T-helper 17 cell (primary cell): ENCODE results near the gene AIG1. TPM values are rescaled to one million over a fixed set of nuclear protein-coding genes. Genes with fewer than 3 reads are reported as not detected.

ENCODE experiments used
- ATAC-seq: fragments of 150-1000 bp; cut with Tn5 transposase; 2 replicates; pipeline ENCODE4 v1.10.0; 2021; ENCODE audit warnings: mild to moderate bottlenecking, moderate library complexity
- DNase-seq, 3 donors: peaks; one replicate each; pipeline versions ENCODE4 v3.0.0 to v3.0.0-alpha.2; 2020 to 2021
- H3K9me3 ChIP-seq: one replicate; pipeline ENCODE4 v1.7.0; 2013; ENCODE audit warnings: low read length, mild to moderate bottlenecking; ENCODE audit not compliant: control insufficient read depth, poor library complexity, severe bottlenecking
- H3K27ac Mint-ChIP-seq: one replicate; pipeline ENCODE4 v1.8.0; 2022; ENCODE audit warnings: mild to moderate bottlenecking, moderate library complexity, mixed read lengths
- H3K27me3 Mint-ChIP-seq: one replicate; pipeline ENCODE4 v1.8.0; 2022; ENCODE audit warnings: mixed read lengths
- H3K36me3 Mint-ChIP-seq: one replicate; pipeline ENCODE4 v1.8.0; 2022; ENCODE audit warnings: low read depth, mixed read lengths
- H3K4me1 Mint-ChIP-seq: one replicate; pipeline ENCODE4 v1.8.0; 2022; ENCODE audit warnings: mild to moderate bottlenecking, mixed read lengths
- H3K4me3 Mint-ChIP-seq: one replicate; pipeline ENCODE4 v1.8.0; 2022; ENCODE audit warnings: mild to moderate bottlenecking, moderate library complexity, mixed read lengths
- total RNA-seq, 4 donors: library from RNA in 2 of 4; stranded (reverse) in 2 of 4; gene quantifications; one replicate each; pipeline ENCODE4 v1.2.3 and lab custom pipeline; 2022 to 2026

AIG1 gene
- total RNA-seq, 2 donors from 2014 or later = 7.9 to 16.5 TPM

- Mint-ChIP-seq H3K27me3 (no peaks in the 10 kb centered on the region), H3K4me1 (no peaks in the 10 kb centered on the region), H3K36me3 (no peaks in the 10 kb centered on the region), H3K27ac (no peak overlapping the region), H3K4me3 (no peak overlapping the region)
- H3K9me3 ChIP-seq = no peaks in the 10 kb centered on the region
- no peak for DNase-seq
- no peak for ATAC-seq
Observed at GRCh38 chr6:143260857-143261256, 200.2 kb downstream of the AIG1 start.

- no peaks in the 10 kb centered on the region for H3K36me3 Mint-ChIP-seq
- DNase-seq = no peak
- H3K4me3 Mint-ChIP-seq = no peak overlapping the region
- H3K4me1 Mint-ChIP-seq = no peaks in the 10 kb centered on the region
- H3K9me3 ChIP-seq = no peaks in the 10 kb centered on the region
- no peak for ATAC-seq
- no peak overlapping the region for H3K27ac Mint-ChIP-seq
- H3K27me3 Mint-ChIP-seq = no peaks in the 10 kb centered on the region
Observed at GRCh38 chr6:143261899-143262436, 201.3 kb downstream of the AIG1 start.

DNA sequence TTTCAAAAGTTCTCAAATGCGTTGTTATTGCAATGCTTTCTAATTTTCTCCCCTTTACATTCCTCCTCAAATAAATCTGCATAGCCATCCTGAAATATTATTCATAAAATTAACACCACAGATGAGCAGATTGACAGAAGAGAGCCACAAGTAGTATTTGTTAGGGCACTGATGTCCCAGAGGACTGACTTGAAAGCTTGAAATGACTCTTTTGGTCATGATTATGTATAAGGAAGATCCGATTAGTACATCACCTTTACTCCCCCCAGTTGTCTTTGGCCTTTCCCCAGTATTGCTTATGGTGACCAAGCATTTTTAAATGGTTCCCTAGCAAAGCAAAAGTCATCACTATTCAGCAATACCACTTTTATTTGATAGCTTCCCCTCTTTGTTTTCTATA lies 202.2 kb downstream of the AIG1 start:
- Mint-ChIP-seq H3K36me3 (no peaks in the 10 kb centered on the region), H3K27ac (no peak overlapping the region), H3K4me1 (no peaks in the 10 kb centered on the region), H3K4me3 (no peak overlapping the region), H3K27me3 (no peaks in the 10 kb centered on the region)
- ATAC-seq (no peak), DNase-seq (no peak)
- H3K9me3 ChIP-seq = no peaks in the 10 kb centered on the region

DNA sequence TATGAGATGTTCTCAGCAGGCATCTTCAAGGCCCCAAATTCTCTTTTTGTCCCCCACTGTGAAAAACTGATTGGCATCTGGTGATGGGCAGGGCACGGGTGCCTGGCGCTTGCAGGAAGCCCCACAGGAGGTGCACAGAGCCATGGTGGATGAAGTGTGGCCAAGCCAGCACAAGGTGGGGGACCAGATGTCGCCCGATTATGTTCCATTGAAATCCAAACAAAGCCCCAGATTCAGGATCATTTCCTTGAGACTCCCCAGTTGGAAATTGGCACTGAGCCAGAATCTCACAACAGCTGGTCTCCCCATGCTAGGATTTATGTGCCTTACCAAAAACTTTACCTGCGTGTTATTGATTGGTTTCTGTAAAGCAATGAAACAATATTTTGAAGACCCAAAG lies 203.7 kb downstream of the AIG1 start:
- DNase-seq = no peak
- no peaks in the 10 kb centered on the region for H3K9me3 ChIP-seq
- H3K4me3 Mint-ChIP-seq = no peak overlapping the region
- no peaks in the 10 kb centered on the region for H3K4me1 Mint-ChIP-seq
- no peak for ATAC-seq
- H3K27me3 Mint-ChIP-seq = no peaks in the 10 kb centered on the region
- no peaks in the 10 kb centered on the region for H3K36me3 Mint-ChIP-seq
- H3K27ac Mint-ChIP-seq = no peak overlapping the region

DNA sequence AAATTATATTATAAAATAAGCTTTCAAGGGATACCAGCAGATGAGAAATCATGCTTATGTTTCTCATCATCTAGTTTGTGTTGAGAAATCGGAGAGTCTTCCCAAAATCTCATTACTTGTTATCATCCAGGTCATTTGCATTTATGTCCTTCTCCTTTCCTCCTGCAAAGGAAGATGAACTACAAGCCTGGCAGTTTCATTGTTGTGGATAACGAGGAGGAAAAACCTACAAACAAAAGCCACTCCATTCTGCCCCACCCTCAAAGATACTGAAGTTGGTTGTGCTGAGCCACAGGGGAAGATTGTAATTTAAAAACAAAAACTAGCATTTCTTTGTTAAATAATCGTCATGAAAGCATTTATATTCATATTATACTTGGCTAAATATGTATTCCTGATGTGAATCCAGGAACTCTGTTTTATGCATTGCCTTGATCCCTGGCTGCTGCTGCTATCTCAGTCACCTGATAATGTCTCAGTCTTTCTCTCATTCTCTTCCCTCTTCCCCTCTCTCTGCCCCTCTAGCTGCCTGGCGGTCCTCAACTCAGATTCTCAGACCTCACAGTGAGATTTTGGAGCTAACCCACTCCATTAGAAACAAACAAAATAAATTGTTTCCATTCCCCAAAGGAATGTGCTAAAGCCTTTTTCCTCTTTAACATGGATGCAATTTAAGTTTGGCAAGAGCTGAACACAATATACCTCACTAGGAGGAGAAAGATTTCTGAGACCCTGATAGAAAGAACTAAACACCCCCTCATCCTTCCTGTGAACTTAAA lies 204.5 kb downstream of the AIG1 start:
- no peak for ATAC-seq
- H3K4me1 Mint-ChIP-seq = no peaks in the 10 kb centered on the region

GRCh38 chr6:143267760-143268159 lies 207.1 kb downstream of the AIG1 start:
- no peak for DNase-seq
- no peak for ATAC-seq
- H3K9me3 ChIP-seq = no peaks in the 10 kb centered on the region
- H3K4me3 Mint-ChIP-seq = no peak overlapping the region
- no peaks in the 10 kb centered on the region for H3K4me1 Mint-ChIP-seq
- H3K27ac Mint-ChIP-seq = no peak overlapping the region
- no peaks in the 10 kb centered on the region for H3K27me3 Mint-ChIP-seq
- H3K36me3 Mint-ChIP-seq = no peaks in the 10 kb centered on the region

More for the DNA sequence above, 204.5 kb downstream of the AIG1 start:
- Mint-ChIP-seq H3K27me3 (no peaks in the 10 kb centered on the region), H3K36me3 (no peaks in the 10 kb centered on the region), H3K4me3 (no peak overlapping the region), H3K27ac (no peak overlapping the region)
- DNase-seq = no peak
- no peaks in the 10 kb centered on the region for H3K9me3 ChIP-seq

DNA sequence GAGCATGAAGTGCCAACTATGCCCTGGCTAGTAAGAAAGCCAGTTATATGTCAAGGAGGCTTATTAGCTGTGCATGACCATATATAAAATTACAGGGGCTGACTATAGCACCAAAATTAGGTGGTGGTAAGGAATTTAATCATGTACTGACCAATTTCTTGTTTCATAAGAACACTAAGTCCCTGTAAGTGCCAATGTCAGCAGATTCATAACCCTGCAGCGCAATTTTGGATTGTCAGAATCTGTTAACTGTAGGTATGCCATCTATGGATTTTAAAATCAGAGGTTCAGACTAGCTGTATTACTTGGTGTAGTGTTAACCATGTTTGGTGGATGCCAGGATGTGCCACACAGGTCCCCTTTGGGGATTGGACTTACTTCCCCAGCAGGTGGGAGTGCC lies 207.8 kb downstream of the AIG1 start:
- H3K27me3 Mint-ChIP-seq = no peaks in the 10 kb centered on the region
- ATAC-seq = no peak
- H3K4me3 Mint-ChIP-seq = no peak overlapping the region

GRCh38 chr6:143270026-143270425 lies 209.3 kb downstream of the AIG1 start:
- DNase-seq = no peak
- no peaks in the 10 kb centered on the region for H3K36me3 Mint-ChIP-seq
- H3K9me3 ChIP-seq = no peaks in the 10 kb centered on the region
- no peak overlapping the region for H3K27ac Mint-ChIP-seq
- no peaks in the 10 kb centered on the region for H3K27me3 Mint-ChIP-seq
- no peak for ATAC-seq
- H3K4me1 Mint-ChIP-seq = no peaks in the 10 kb centered on the region
- no peak overlapping the region for H3K4me3 Mint-ChIP-seq

More for the DNA sequence above, 207.8 kb downstream of the AIG1 start:
- H3K9me3 ChIP-seq = no peaks in the 10 kb centered on the region
- Mint-ChIP-seq H3K4me1 (no peaks in the 10 kb centered on the region), H3K27ac (no peak overlapping the region), H3K36me3 (no peaks in the 10 kb centered on the region)
- DNase-seq = no peak

- Mint-ChIP-seq H3K27ac (no peak overlapping the region), H3K4me1 (peaks cover 3% of the 10 kb centered on the region), H3K4me3 (no peak overlapping the region), H3K27me3 (no peaks in the 10 kb centered on the region), H3K36me3 (no peaks in the 10 kb centered on the region)
- no peaks in the 10 kb centered on the region for H3K9me3 ChIP-seq
- ATAC-seq (no peak), DNase-seq (no peak)
Observed at GRCh38 chr6:143271024-143271423, 210.3 kb downstream of the AIG1 start.

DNA sequence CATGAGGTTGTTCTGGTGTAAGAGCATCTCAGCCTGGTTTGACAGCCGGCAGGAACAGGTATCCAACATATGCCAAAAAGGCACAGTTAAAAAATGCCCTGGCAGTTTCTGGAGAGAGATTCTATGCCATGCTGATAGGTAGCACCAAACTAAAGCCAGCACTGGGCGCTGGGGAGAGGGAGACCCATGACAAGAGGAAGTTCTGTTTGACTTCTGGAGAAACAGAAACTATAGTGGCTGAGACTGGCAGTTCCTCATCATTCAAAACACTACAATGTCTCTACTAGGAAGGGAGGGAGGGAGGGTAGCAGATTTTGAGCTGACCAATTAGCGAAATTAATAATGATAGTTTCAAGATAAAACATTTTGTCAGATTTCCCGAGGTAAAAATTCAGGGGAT lies 215.7 kb downstream of the AIG1 start:
- Mint-ChIP-seq H3K4me1 (peaks cover 5% of the 10 kb centered on the region), H3K4me3 (no peak overlapping the region), H3K27ac (no peak overlapping the region), H3K27me3 (peaks cover 6% of the 10 kb centered on the region), H3K36me3 (no peaks in the 10 kb centered on the region)
- ATAC-seq = peak; percentile 37
- H3K9me3 ChIP-seq = no peaks in the 10 kb centered on the region
- DNase-seq = no peak

DNA sequence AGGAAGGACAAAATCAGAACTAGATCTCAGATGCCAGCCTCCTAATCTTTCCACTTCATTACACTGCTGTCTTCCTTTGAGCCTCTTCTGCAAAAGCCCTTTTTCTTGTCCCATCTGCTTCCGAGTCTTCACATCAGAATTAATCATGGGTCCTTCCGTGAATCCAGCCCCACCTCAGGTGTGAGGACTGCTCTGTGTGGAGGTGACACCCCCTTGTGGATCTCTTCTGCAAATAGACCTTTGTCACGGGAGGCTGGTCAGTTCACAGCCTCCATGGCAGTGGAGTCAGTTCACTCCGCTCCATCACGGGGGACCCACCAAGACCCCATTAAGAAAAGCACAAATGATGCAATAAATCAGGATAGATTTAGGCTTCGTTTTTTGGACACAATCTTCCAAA lies 218.7 kb downstream of the AIG1 start:
- H3K27ac Mint-ChIP-seq = peak overlapping the region; percentile 78
- peaks cover 5% of the 10 kb centered on the region for H3K4me1 Mint-ChIP-seq
- ATAC-seq = no peak
- H3K4me3 Mint-ChIP-seq = no peak overlapping the region
- peaks cover 6% of the 10 kb centered on the region for H3K27me3 Mint-ChIP-seq
- H3K36me3 Mint-ChIP-seq = no peaks in the 10 kb centered on the region
- no peak for DNase-seq
- no peaks in the 10 kb centered on the region for H3K9me3 ChIP-seq

GRCh38 chr6:143283887-143284645 lies 223.4 kb downstream of the AIG1 start:
- ATAC-seq (no peak), DNase-seq (no peak)
- no peaks in the 10 kb centered on the region for H3K9me3 ChIP-seq
- Mint-ChIP-seq H3K27me3 (peaks cover 6% of the 10 kb centered on the region), H3K27ac (no peak overlapping the region), H3K4me3 (no peak overlapping the region), H3K36me3 (peaks cover 2% of the 10 kb centered on the region), H3K4me1 (peaks cover 2% of the 10 kb centered on the region)

- DNase-seq = no peak
- H3K4me3 Mint-ChIP-seq = no peak overlapping the region
- ATAC-seq = no peak
- H3K27ac Mint-ChIP-seq = no peak overlapping the region
- H3K36me3 Mint-ChIP-seq = peaks cover 2% of the 10 kb centered on the region
- no peaks in the 10 kb centered on the region for H3K27me3 Mint-ChIP-seq
- no peaks in the 10 kb centered on the region for H3K9me3 ChIP-seq
- no peaks in the 10 kb centered on the region for H3K4me1 Mint-ChIP-seq
Observed at GRCh38 chr6:143286251-143286795, 225.6 kb downstream of the AIG1 start.
